ENCODE data around the gene FEN1.

GRCh38 chr11:61838501-61838900 lies 45.8 kb downstream of the FEN1 start:
- no peak for TF ChIP-seq CTCF (IDR thresholded peaks at IDR 0.05)
- no peak for TF ChIP-seq EP300 (IDR thresholded peaks at IDR 0.05)
- no peak for TF ChIP-seq POLR2AphosphoS5 (IDR thresholded peaks at IDR 0.05)
- no peak for TF ChIP-seq POLR2A (IDR thresholded peaks at IDR 0.05)

Measured in stomach (tissue), 4 donors.